Right renal pelvis (tissue), 4 donors: ENCODE results near the gene OR4S1. TPM values are rescaled to one million over a fixed set of nuclear protein-coding genes. Genes with fewer than 3 reads are reported as not detected.
"Not testable (repeated sequence)": the region's sequence is repeated elsewhere in the genome, so short reads cannot be mapped to it uniquely, and the experiment has no call there.

Experiments
- DNase-seq, 4 donors: peaks; one replicate each; pipeline ENCODE4 v3.0.0-alpha.2; 2013; ENCODE audit warnings: low read depth in 4 of 4, low spot score in 3 of 4, missing footprints in 1 of 4
- polyA plus RNA-seq, 4 donors: library from polyadenylated mRNA; unstranded; fragments of 120-200 nt; gene quantifications; one replicate each; pipeline ENCODE4 v1.2.1, GENCODE V29; 2013; ENCODE audit not compliant: insufficient read length in 4 of 4

The OR4S1 gene
- polyA plus RNA-seq: not detected

GRCh38 chr11:48305923-48306322 lies at the start of gene OR4S1:
Gene OR4S1, plus strand, starts transcription at chr11:48306223. Its CDS starts 0 bp downstream, at chr11:48306223.
- no peak for DNase-seq

GRCh38 chr11:48261600-48261999 lies 44.4 kb upstream of the OR4S1 start:
- no peak for DNase-seq

- no peak for DNase-seq
Observed at GRCh38 chr11:48263423-48263911, 42.6 kb upstream of the OR4S1 start, which contains the start of gene OR4X1. Gene OR4X1, plus strand, starts transcription at chr11:48263861. Its CDS starts 0 bp downstream, at chr11:48263861.

- no peak for DNase-seq
Observed at GRCh38 chr11:48270621-48271020, 35.4 kb upstream of the OR4S1 start.

GRCh38 chr11:48272606-48273005 lies 33.4 kb upstream of the OR4S1 start:
- no peak for DNase-seq

- peak; percentile 15 to 20 (median 18) for DNase-seq
Observed at GRCh38 chr11:48307760-48308386, 1.9 kb downstream of the OR4S1 start.

- DNase-seq: not testable (repeated sequence)
Observed at GRCh38 chr11:48313590-48313989, 7.6 kb downstream of the OR4S1 start.

GRCh38 chr11:48319813-48320212 lies 13.8 kb downstream of the OR4S1 start:
- DNase-seq: not testable (repeated sequence)

- not testable (repeated sequence) for DNase-seq
Observed at GRCh38 chr11:48324620-48325019, 18.6 kb downstream of the OR4S1 start, which contains the start of gene OR4C3. Gene OR4C3, plus strand, starts transcription at chr11:48324920. Its CDS starts 102 bp downstream, at chr11:48325022.

- DNase-seq: no peak
Observed at GRCh38 chr11:48341466-48341865, 35.4 kb downstream of the OR4S1 start.

- not testable (repeated sequence) for DNase-seq
Observed at GRCh38 chr11:48342505-48342904, 36.5 kb downstream of the OR4S1 start.

- not testable (repeated sequence) for DNase-seq
Observed at GRCh38 chr11:48346286-48346685, 40.3 kb downstream of the OR4S1 start.

- DNase-seq: no peak
Observed at GRCh38 chr11:48354013-48354412, 48.0 kb downstream of the OR4S1 start.

- DNase-seq: no peak
Observed at GRCh38 chr11:48354677-48355076, 48.7 kb downstream of the OR4S1 start.

Other genes starting within 250 kb of the OR4S1 start
- gene OR4B1, start 89.4 kb upstream of the OR4S1 start, polyA plus RNA-seq: not detected
- gene OR4X2, start 61.1 kb upstream of the OR4S1 start, polyA plus RNA-seq: not detected
- gene OR4X1, start 42.4 kb upstream of the OR4S1 start, polyA plus RNA-seq: not detected
- not detected for gene OR4C3, start 18.7 kb downstream of the OR4S1 start, polyA plus RNA-seq
- not detected for gene OR4C5, start 60.2 kb downstream of the OR4S1 start, polyA plus RNA-seq
- gene OR4A47, start 182.6 kb downstream of the OR4S1 start, polyA plus RNA-seq: not detected